Fibroblast of peridontal ligament (primary cell): ENCODE measurements around the gene ZNF366.
A peak's percentile ranks its signal among the peaks of the same experiment; 100 is the strongest.
"Not testable (repeated sequence)": the region's sequence is repeated elsewhere in the genome, so short reads cannot be mapped to it uniquely, and the experiment has no call there.

Source experiments
- DNase-seq: peaks from one replicate; pipeline ENCODE4 v3.0.0-alpha.2; 2010; ENCODE audit errors: extremely low read depth

Gene ZNF366

GRCh38 chr5:72407541-72407940 lies 99.7 kb downstream of the ZNF366 start:
- no peak for DNase-seq

- no peak for DNase-seq
Observed at GRCh38 chr5:72407078-72407477, 100.1 kb downstream of the ZNF366 start.

GRCh38 chr5:72404771-72405170 lies 102.4 kb downstream of the ZNF366 start:
- not testable (repeated sequence) for DNase-seq

- no peak for DNase-seq
Observed at GRCh38 chr5:72402959-72403628, 104.1 kb downstream of the ZNF366 start.

GRCh38 chr5:72402381-72402890 lies 104.8 kb downstream of the ZNF366 start:
- peak; percentile 87 for DNase-seq

GRCh38 chr5:72400950-72401349 lies 106.3 kb downstream of the ZNF366 start:
- DNase-seq = no peak

- no peak for DNase-seq
Observed at GRCh38 chr5:72397836-72398235, 109.4 kb downstream of the ZNF366 start.

GRCh38 chr5:72394688-72395087 lies 112.5 kb downstream of the ZNF366 start:
- DNase-seq = no peak

- no peak for DNase-seq
Observed at GRCh38 chr5:72393052-72393451, 114.2 kb downstream of the ZNF366 start.
